ENCODE data around the gene KDM2A.
"Not testable (repeated sequence)": the region's sequence is repeated elsewhere in the genome, so short reads cannot be mapped to it uniquely, and the experiment has no call there.

The KDM2A gene

GRCh38 chr11:67174311-67174710 lies 55.2 kb downstream of the KDM2A start:
- no peak for DNase-seq

GRCh38 chr11:67177399-67178281 lies 58.6 kb downstream of the KDM2A start:
- no peak for DNase-seq

DNA sequence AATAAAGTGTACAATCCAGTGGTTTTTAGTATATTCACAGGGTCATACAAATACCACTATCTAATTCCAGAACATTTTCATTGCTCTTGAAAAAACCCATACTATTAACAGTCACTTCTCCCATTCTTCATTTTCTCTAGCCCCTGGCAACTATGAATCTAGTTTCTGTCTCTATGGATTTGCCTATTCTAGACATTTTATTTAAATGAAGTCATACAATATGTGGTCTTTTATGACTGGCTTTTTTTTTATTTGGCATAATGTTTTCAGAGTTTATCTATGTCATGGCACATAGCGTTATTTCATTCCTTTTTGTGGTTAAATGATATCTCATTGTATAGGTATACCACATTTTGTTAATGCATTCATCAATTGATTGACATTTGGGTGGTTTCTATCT lies 59.4 kb downstream of the KDM2A start:
- DNase-seq = no peak

DNA sequence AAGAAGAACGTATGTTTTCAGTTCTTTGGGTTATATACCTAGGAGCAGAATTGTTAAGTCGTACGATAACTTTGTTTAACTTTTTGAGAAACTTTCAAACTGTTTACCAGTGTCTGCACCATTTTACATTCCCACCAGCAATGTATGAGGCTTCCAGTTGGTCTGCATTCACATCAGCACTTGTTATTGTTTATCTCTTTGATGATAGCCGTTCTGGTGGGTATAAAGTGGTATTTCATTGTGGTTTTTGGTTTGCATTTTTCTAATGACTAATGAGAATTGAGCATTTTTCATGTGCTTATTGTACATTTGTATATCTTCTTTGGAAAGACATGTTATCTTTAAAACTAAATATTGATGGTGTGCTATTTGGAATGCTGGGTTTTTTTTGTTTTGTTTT lies 59.8 kb downstream of the KDM2A start:
- DNase-seq = no peak

DNA sequence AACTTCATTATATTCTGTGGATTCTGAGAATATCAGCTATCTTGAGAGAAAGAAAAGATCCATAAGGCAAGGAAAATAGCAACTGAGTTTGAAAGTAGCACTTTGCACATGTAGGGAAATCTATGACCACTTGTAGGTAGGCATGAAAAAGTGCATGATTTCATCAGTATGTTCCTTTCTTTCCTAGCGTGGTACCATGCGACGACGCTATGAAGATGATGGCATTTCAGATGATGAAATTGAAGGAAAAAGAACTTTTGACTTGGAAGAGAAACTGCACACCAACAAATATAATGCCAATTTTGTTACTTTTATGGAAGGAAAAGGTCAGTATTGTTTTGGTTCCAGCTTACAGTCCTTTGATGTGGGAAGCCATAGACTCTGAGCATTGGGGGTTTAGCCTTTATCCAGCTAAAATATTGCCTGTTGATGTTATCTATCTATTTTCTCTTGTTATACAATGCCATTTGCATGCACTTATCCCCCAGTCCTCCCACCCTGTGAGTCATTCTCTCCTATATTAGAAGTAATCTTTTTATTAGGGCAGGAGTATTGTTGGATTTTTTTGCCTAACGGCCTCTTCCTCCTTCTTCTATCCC lies 60.9 kb downstream of the KDM2A start:
- DNase-seq = no peak

DNA sequence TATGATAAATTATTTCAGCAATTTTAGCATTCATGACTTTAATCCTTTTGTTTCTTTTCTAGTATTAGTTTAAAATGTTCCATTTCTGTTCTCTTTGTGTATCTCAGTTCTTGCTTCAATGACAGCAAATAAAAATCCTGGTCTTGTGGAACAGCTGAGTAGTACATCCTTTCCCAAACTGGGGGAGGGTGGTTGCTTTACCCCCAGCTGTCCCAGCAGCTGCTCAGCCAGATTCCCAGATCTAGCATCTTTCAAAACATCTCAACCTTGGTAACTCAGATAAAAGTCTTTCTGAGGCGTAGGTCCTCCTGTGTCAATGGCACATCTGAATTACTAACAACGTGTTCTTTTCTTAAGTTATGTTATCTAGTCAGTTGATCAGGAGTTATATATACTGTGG lies 75.0 kb downstream of the KDM2A start:
- DNase-seq = no peak

- no peak for DNase-seq
Observed at GRCh38 chr11:67195971-67196456, 77.0 kb downstream of the KDM2A start.

GRCh38 chr11:67197606-67198005 lies 78.5 kb downstream of the KDM2A start:
- no peak for DNase-seq

GRCh38 chr11:67198781-67199180 lies 79.7 kb downstream of the KDM2A start:
- not testable (repeated sequence) for DNase-seq

DNA sequence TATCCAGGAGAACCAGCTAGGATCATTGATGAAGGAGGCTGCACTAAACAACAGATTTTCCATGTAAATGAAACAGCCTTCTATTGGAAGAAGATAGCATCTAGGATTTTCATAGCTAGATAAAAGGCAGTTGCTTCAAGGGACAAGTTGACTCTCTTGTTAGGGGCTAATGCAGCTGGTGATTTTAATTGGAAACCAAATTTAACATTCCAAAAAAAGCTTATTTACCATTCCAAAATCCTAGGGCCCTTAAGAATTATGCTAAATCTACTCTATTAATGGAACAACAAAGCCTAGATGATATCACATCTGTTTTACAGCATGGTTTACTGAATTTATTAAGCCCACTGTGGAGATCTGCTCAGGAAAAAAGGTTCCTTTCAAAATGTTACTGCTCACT lies 80.7 kb downstream of the KDM2A start:
- DNase-seq = no peak

- DNase-seq = no peak
Observed at GRCh38 chr11:67202028-67202427, 83.0 kb downstream of the KDM2A start.

GRCh38 chr11:67204822-67205221 lies 85.8 kb downstream of the KDM2A start:
- no peak for DNase-seq

DNA sequence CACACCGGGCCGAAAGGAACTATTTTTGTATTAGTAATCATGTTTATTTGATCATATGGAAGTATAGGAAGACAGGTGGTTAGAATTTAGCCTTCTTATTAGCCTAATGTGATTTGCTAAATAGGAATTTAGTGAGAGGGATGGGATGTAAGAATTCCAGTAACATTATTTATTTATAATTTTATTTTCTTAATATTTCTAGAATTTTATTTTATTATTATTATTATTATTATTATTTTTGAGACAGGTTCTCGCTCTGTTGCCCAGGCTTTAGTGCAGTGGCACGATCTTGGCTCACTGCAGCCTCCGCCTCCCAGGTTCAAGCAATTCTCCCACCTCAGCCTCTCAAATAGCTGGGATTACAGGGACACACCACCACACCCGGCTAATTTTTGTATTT lies 90.2 kb downstream of the KDM2A start:
- DNase-seq = not testable (repeated sequence)

GRCh38 chr11:67211656-67212436 lies 92.8 kb downstream of the KDM2A start:
- DNase-seq = no peak

- DNase-seq = peak; percentile 6
Observed at GRCh38 chr11:67213178-67213621, 94.1 kb downstream of the KDM2A start.

DNA sequence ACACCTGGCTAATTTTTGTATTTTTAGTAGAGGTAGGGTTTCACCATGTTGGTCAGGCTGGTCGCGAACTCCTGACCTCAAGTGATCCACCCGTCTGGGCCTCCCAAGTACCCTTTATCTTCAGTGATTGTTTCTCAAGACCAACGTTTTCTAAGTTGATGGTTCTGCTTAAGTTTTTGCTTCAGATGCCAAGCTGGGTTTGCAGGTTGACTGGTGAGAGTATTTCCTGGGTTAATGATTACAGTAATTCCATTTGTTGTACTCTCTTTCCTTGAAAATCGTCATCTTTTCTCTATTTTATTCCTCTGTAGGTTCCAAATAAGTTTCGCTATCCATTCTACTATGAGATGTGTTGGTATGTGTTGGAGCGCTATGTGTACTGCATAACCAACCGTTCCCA lies 108.7 kb downstream of the KDM2A start:
- DNase-seq = no peak

GRCh38 chr11:67230406-67230805 lies 111.3 kb downstream of the KDM2A start:
- no peak for DNase-seq

GRCh38 chr11:67230886-67231285 lies 111.8 kb downstream of the KDM2A start:
- no peak for DNase-seq

- DNase-seq = no peak
Observed at GRCh38 chr11:67233584-67234190, 114.6 kb downstream of the KDM2A start.

DNA sequence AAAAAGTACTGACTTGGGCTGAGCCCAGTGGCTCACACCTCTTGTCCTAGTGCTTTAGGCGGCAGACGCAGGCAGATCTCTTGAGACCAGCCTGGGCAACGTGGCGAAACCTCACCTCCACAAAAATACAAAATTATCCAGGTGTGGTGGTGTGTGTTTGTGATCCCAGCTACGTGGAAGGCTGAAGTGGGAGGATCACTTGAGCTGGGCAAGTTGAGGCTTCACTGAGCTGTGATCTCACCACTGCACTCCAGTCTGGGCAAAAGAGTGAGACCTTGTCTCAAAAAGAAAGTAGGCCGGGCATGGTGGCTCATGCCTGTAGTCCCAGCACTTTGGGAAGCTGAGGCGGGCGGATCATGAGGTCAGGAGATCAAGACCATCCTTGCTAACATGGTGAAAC lies 115.5 kb downstream of the KDM2A start:
- not testable (repeated sequence) for DNase-seq

DNA sequence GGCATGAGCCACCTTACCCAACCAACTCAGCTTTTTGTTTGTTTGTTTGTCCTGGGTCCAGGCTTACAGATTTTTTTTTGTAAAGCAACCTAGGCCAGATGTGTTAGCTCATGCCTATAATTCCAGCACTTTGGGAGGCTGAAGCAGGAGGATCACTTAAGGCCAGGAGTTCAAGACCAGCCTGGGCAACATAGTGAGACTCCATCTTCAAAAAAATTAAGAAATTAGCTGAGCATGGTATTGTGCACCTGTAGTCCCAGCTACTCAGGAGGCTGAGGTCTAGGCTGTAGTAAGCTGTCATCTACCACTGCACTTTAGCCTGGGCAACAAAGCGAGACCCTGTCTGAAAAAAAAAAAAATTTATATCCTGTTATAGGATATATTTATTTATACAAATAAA lies 118.5 kb downstream of the KDM2A start:
- DNase-seq = no peak

DNA sequence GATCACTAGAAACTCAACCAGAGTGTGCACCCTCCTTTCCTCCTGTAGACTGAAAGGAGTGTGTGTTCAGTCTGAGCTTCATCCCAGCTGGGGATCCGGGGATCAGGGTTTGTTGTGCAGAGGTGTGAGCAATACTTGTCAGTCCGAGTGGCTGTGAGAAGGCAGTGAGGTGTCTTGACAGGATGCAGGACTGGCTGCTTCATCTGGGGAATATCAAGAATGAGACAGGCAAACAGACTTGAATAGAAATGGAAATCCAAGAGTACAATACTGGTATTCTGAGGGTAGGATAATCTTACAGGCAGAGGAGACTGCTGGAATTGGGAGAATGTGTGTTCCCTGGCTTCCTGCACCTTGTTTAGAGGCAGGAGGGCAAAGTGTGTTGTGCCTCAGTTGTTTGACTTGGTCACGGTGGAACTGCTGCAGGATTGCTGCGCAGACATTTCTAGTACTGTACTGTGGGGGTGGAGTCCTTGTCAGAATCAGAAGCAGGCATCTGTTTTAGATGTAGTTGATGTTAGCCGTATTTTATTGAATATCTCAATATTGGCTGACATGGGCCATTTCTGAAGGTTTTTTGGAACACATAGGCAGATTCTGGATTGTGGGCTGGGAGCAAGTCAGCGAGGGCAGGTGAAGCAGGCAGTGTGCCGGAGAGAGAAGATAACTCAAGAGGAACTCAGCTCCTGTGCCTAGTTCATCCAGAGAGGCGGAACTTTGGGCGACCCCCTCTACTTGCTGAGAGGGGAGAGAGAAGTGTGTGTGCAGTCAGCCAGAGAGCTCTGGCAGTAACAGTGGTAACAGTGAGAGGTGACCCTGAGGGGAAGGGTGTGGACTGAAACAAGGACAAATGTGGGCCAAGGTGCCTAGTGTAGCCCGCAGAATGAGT lies 120.1 kb downstream of the KDM2A start:
- DNase-seq = no peak
